ENCODE data around the gene EXT2.

Gene EXT2

DNA sequence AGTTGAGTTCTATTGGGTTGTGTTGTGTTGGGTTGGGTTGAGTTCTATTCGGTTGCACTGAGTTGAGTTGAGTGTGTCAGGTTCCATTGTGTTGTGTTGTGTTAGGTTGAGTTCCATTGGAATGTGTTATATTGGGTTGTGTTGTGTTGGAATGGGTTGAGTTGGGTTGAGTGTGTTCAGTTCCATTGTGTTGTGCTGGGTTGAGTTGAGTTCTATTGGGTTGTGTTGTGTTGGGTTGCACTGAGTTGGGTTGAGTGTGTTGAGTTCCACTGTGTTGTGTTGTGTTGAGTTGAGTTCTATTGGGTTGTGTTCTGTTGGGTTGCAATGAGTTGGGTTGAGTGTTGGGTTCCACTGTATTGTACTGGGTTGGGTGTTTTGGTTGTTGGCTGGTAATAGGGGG, 178.9 kb downstream of the EXT2 start:
- TF ChIP-seq, protein P1, sequence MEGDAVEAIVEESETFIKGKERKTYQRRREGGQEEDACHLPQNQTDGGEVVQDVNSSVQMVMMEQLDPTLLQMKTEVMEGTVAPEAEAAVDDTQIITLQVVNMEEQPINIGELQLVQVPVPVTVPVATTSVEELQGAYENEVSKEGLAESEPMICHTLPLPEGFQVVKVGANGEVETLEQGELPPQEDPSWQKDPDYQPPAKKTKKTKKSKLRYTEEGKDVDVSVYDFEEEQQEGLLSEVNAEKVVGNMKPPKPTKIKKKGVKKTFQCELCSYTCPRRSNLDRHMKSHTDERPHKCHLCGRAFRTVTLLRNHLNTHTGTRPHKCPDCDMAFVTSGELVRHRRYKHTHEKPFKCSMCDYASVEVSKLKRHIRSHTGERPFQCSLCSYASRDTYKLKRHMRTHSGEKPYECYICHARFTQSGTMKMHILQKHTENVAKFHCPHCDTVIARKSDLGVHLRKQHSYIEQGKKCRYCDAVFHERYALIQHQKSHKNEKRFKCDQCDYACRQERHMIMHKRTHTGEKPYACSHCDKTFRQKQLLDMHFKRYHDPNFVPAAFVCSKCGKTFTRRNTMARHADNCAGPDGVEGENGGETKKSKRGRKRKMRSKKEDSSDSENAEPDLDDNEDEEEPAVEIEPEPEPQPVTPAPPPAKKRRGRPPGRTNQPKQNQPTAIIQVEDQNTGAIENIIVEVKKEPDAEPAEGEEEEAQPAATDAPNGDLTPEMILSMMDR (conservative IDR thresholded peaks at IDR 0.05) = no peak

DNA sequence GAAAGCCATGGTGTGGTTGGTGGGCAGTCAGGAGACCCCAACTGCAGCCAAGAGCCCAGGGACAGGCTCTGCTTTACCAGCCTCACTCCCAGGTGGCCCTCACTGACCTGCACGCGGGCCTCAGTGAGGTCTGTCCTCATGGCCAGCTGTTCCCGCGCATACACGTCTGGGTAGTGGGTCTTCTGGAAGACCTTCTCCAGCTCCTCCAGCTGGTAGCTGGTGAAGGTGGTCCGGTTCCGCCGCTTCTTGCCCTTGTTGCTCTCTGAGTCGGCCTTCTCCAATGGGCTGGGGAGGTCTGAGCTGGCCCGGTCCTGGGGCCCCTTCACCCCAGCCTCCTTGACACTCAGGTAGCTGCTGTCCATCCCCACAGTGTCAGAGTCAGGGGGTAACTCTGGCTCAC, 179.8 kb downstream of the EXT2 start:
- no peak overlapping the region for H3K27ac ChIP-seq
- TF ChIP-seq, protein P1 (conservative IDR thresholded peaks at IDR 0.05) = no peak

More for the DNA sequence above, 178.9 kb downstream of the EXT2 start:
- H3K27ac ChIP-seq = no peak overlapping the region

DNA sequence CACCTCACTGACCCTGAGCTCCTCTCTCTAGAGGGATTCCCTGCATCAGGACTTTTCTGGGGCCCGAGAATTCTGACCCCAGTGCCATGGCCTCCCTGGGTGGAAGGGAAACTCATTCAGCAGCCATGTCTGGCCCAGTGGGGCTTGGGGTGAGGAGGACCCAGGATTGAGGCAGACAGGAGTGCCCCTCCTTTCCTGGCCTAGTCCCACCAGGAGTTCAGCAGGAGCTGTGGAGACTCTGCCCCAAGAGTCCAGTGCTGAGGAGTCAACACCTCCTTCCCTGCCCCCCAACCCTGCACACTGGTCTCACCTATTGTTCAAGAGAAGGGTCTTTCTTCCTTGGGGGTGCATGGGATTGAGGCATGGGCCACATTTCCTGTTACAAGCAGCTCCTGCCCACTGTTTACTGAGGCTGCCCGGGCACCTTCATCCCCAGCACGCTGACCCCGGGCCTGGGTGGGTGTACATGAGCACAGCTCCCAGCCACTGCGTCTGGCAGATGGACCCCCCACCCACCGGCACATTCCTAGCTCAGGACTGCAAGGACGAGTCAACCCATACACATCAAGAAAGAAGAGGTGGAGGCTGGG, 180.6 kb downstream of the EXT2 start:
- no peak overlapping the region for H3K27ac ChIP-seq
- TF ChIP-seq, protein P1 (conservative IDR thresholded peaks at IDR 0.05) = no peak

DNA sequence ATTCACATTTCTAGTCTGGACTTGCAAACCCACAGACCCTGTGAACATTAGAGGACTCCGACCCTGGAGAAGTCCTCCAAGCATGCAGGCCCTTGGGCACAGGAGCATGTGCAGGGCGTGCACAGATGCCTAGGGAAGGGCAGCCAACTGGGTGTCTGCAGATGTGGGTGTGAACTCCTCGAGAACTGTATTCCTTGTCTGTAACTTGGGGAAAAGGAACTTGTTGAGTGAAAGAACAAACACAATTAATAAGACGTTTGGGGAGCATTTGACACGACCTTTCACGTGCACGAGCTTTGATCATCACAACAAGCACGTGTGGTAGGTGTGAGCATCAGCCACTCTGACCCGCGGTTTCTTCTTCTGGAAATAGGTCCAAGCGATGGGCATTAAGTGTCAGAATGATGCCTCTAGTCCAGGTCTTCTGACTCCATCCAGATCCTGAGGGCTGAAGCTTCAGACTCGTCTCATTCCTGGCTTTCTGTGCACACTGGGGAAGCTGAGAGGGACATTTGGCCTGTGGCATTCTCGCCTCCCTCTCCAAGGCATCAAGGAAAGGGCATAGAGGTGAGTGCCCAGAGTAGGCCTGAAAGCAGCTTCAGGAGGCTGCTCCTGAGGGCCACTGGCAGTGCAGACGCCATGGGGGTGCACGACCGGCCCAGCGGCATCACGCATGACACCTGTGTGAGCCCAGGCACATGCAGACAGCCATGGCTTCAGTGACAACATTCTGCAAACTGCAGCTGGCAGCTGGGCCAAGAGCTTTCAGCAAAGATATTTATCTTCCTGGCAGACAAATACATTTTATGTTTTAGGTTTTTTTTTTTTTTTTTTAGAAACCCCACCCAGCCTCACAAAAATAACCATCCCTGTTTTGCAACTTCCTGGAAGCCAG, 182.0 kb downstream of the EXT2 start:
- H3K27ac ChIP-seq = no peak overlapping the region
- TF ChIP-seq, protein P1 (conservative IDR thresholded peaks at IDR 0.05) = no peak

DNA sequence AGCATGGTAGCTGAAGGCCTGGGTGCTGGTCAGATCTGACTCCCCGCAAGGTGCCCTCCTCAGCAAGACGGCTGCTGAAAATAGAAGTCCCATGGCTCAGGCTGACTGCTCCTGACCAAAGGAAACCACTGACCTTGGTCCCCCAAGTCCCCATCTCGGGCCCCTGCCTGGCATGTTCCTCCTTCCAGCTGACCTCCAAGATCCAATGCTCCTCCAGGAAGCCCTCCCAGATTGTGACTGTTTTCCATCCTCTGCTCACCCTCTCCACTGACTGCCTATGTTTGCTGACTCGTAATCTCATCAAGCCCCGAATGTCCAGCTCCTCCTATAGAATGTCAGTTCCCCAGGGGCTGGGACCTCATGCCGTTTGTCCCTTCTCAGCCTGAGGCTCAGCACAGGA, 184.0 kb downstream of the EXT2 start:
- H3K27ac ChIP-seq = no peak overlapping the region
- TF ChIP-seq, protein P1 (conservative IDR thresholded peaks at IDR 0.05) = no peak

DNA sequence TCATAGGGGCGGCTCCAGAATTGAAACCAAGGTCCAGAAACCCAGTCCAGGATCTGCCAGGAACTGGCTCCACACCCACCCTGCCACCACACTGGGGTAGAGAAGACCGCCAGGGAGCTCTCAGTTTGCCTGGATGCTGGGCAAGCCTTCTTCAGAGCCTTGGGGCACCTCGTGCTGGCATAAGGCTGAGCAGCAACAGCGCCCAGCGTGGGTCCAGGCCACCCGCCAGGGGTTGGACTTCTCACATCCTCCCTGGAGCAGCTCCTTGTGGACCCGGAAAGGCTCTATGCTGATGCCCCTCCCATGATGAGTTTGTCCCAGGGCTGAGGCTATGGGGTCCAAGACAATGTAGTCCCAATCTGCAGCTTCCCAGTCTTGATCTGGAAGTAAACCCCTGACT, 184.8 kb downstream of the EXT2 start:
- H3K27ac ChIP-seq = no peak overlapping the region
- TF ChIP-seq, protein P1 (conservative IDR thresholded peaks at IDR 0.05) = no peak

DNA sequence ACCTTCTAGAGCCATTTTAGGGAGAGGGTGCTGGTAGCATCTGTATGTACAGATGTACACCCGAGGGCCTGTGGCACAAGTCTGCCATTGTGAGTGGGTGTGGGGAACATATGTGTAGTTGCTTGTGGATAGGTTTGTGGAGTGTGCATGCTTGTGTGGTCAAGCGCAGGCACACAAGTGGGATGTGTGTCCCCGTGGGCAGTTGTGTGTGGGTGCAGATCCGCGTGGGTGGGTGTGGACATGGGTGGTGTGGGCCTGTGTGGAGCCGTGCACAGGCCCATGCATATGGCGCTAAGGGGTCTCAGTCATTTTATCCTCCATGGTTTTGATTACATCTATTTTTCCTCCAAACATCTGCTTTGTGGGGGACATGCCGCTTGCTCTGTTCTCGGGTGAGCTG, 185.7 kb downstream of the EXT2 start:
- no peak overlapping the region for H3K27ac ChIP-seq
- TF ChIP-seq, protein P1 (conservative IDR thresholded peaks at IDR 0.05) = no peak
